Activated B cell treated with CpG ODN at 0.5 μM for 24 hours (primary cell): Measurements from ENCODE around the gene CFAP65. TPM values are rescaled to one million over a fixed set of nuclear protein-coding genes. Genes with fewer than 3 reads are reported as not detected.

ENCODE experiments used
- ATAC-seq: fragments of 200-7000 bp; cut with Tn5 transposase; one replicate; pipeline ENCODE4 v1.10.0; 2021; ENCODE audit warnings: low read depth, mild to moderate bottlenecking, moderate library complexity
- CTCF ChIA-PET: fragments of 350-600 bp; sonication (Branson Sonifier 250); formaldehyde crosslinking; loops from one replicate; lab custom pipeline; 2021; ENCODE audit warnings: antibody characterized with exemption; lab: Charles Lee
- POLR2A ChIA-PET: fragments of 350-600 bp; sonication (Branson Sonifier 250); formaldehyde crosslinking; loops from one replicate; lab custom pipeline; 2021; ENCODE audit warnings: antibody characterized with exemption; lab: Charles Lee
- DNase-seq: peaks from one replicate; pipeline ENCODE4 v3.0.0; 2022
- H3K27ac Mint-ChIP-seq: one replicate; pipeline ENCODE4 v1.8.0; 2020; ENCODE audit warnings: mixed read lengths
- H3K27me3 Mint-ChIP-seq: one replicate; pipeline ENCODE4 v1.8.0; 2021; ENCODE audit warnings: mixed read lengths
- H3K36me3 Mint-ChIP-seq: one replicate; pipeline ENCODE4 v1.8.0; 2021; ENCODE audit warnings: low read depth, mixed read lengths
- H3K4me1 Mint-ChIP-seq: one replicate; pipeline ENCODE4 v1.8.0; 2021; ENCODE audit warnings: mixed read lengths
- H3K4me3 Mint-ChIP-seq: one replicate; pipeline ENCODE4 v1.8.0; 2020; ENCODE audit warnings: mild to moderate bottlenecking, mixed read lengths
- H3K9me3 Mint-ChIP-seq: one replicate; pipeline ENCODE4 v1.8.0; 2020; ENCODE audit warnings: mixed read lengths
- intact Hi-C: fragments of 100-400 bp; cut with micrococcal nuclease; formaldehyde crosslinking; loops from one replicate; pipeline ENCODE4 v1.15.1; 2024
- total RNA-seq: library from RNA; stranded (reverse); gene quantifications from 2 replicates; pipeline ENCODE4 v1.2.3, GENCODE V29; 2022
- TF ChIP-seq, protein P1 (sequence below): fragments of 200-600 bp; IDR thresholded peaks from one replicate; pipeline ENCODE4 v1.8.0; 2022; ENCODE audit warnings: antibody characterized with exemption, mild to moderate bottlenecking

Gene CFAP65
- total RNA-seq, 1 donor from 2014 or later: not detected

DNA sequence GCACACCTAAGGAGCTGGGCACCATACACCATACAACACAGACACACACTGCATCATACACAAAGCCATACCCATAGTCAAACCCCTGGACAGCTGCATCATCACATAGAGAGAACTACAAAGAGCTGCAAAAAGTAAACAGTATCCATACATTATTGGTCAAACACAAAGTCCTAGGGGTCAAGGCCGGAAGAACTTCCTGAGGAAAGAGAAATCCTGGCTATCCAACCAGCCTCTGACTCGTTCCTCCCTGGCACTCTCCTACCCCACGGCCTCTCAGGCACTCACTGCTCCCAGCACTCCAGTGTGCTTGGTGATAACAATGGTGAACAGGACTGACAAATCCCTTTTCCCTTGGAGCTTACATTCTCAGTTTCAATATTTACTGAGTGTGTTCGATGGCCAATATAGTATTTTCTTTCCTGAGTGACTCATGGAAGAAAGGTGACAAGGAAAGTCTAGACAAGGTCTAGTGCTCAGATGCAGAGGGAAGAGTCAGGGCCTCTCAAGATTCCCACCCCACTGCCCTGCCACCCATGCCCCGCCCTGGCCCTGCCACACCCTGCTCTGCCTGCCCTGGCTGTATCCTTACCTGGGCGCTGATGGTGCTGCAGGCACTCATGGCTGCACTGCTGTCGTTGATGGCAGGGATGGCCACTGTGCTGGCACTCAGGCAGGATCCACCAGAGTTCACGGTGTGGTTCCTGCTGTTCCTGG lies 3.4 kb downstream of the CFAP65 start:
- peaks cover 56% of the 10 kb centered on the region for H3K27me3 Mint-ChIP-seq
- ATAC-seq: no peak
- H3K4me3 Mint-ChIP-seq: no peak overlapping the region
- TF ChIP-seq, protein P1, sequence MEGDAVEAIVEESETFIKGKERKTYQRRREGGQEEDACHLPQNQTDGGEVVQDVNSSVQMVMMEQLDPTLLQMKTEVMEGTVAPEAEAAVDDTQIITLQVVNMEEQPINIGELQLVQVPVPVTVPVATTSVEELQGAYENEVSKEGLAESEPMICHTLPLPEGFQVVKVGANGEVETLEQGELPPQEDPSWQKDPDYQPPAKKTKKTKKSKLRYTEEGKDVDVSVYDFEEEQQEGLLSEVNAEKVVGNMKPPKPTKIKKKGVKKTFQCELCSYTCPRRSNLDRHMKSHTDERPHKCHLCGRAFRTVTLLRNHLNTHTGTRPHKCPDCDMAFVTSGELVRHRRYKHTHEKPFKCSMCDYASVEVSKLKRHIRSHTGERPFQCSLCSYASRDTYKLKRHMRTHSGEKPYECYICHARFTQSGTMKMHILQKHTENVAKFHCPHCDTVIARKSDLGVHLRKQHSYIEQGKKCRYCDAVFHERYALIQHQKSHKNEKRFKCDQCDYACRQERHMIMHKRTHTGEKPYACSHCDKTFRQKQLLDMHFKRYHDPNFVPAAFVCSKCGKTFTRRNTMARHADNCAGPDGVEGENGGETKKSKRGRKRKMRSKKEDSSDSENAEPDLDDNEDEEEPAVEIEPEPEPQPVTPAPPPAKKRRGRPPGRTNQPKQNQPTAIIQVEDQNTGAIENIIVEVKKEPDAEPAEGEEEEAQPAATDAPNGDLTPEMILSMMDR: no peak
- no peaks in the 10 kb centered on the region for H3K36me3 Mint-ChIP-seq
- H3K27ac Mint-ChIP-seq: no peak overlapping the region
- ChIA-PET CTCF (interaction anchor here (1.2 kb wide), 1 partner anchor 8 kb away, joined by 3 read pairs; no protein-coding TSS in a partner anchor), POLR2A (no interaction called here)
- H3K4me1 Mint-ChIP-seq: peaks cover 7% of the 10 kb centered on the region
- no peak for DNase-seq
- intact Hi-C loops: no loop called here
- H3K9me3 Mint-ChIP-seq: no peaks in the 10 kb centered on the region

DNA sequence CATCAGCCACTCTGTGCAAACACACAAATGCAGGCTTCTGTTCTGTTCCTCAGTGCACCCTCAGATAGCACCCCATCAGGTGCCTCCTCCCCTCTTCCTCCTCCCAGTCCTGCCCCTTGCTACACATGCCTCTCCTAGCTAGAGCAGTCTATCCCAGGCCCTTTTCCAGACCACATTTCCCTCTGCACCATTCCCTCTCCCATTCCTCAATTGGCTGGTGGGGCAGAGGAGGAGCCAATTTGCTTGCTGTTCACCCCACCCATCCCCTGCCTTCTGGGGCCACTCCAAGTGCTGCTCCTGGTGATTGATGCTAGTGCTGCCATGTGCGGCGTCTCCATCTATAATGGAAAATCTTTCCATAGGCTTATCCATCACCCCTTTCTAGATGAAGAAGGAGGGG lies 5.4 kb downstream of the CFAP65 start:
- POLR2A ChIA-PET: no interaction called here
- no peak overlapping the region for H3K4me3 Mint-ChIP-seq
- no peaks in the 10 kb centered on the region for H3K9me3 Mint-ChIP-seq
- peaks cover 54% of the 10 kb centered on the region for H3K27me3 Mint-ChIP-seq
- CTCF ChIA-PET: no interaction called here
- H3K4me1 Mint-ChIP-seq: no peaks in the 10 kb centered on the region
- no peaks in the 10 kb centered on the region for H3K36me3 Mint-ChIP-seq
- intact Hi-C loops: no loop called here
- DNase-seq (no peak), ATAC-seq (no peak)
- TF ChIP-seq, protein P1: no peak
- no peak overlapping the region for H3K27ac Mint-ChIP-seq

DNA sequence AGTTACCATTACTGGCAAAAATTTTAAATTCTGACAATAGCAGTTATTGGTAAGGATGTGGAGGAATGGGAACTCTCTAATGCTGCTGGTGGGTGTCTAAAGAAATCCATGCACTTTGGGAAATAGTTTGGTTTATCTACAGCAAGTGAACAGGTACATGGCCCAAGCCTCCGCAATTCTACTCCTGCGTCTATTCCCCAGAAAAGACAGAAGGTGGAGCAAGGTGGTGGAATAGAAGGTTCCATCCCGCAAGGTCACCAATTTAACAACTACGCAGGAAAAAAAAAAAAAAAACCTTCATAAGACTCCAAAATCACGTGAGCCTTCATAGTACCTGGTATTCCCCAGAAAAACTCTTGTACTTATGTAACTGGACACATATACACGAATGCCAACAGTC lies 6.5 kb downstream of the CFAP65 start:
- no peaks in the 10 kb centered on the region for H3K4me1 Mint-ChIP-seq
- H3K27ac Mint-ChIP-seq: no peak overlapping the region
- intact Hi-C loops: no loop called here
- H3K9me3 Mint-ChIP-seq: no peaks in the 10 kb centered on the region
- peaks cover 51% of the 10 kb centered on the region for H3K27me3 Mint-ChIP-seq
- no peaks in the 10 kb centered on the region for H3K36me3 Mint-ChIP-seq
- DNase-seq (no peak), ATAC-seq (no peak)
- TF ChIP-seq, protein P1: no peak
- ChIA-PET POLR2A (no interaction called here), CTCF (no interaction called here)
- no peak overlapping the region for H3K4me3 Mint-ChIP-seq

DNA sequence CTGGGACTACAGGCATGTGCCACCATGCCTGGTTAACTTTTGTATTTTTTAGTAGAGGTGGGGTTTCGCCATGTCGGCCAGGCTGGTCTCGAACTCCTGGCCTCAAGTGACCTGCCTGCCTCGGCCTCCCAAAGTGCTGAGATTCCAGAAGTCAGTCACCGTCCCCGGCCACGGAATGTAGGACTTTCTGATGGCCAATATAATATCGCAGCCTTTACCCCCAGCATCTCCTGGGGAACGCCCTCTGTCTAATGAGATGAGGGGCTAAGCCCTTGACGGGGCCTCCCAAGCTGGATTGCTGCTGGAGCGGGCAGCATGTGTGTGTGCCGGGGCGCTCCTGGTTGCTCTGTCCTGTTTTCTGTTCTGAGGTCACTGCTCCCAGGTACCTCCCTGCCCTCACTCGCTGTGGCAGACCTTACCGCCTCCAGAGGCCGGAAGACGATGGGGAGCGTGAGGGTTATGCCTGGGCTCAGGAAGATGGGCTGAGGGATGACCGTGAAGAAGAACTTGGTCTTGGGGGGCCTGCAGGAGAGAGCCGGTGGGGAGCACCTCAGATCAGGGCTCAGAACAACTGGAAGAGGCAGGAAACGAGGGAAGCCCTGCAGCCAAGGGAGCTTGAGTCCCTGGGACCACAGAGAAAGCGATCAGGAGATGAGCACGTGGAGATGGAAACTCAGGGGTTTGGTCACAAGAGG lies 9.1 kb downstream of the CFAP65 start:
- Mint-ChIP-seq H3K27ac (no peak overlapping the region), H3K4me1 (no peaks in the 10 kb centered on the region), H3K36me3 (no peaks in the 10 kb centered on the region), H3K27me3 (peaks cover 43% of the 10 kb centered on the region), H3K9me3 (no peaks in the 10 kb centered on the region), H3K4me3 (no peak overlapping the region)
- TF ChIP-seq, protein P1: no peak
- POLR2A ChIA-PET: no interaction called here
- intact Hi-C loops: no loop called here
- DNase-seq: no peak
- no peak for ATAC-seq
- CTCF ChIA-PET: interaction anchor here (3.6 kb wide), 1 partner anchor 122 kb away, joined by 40 read pairs; no protein-coding TSS in a partner anchor

DNA sequence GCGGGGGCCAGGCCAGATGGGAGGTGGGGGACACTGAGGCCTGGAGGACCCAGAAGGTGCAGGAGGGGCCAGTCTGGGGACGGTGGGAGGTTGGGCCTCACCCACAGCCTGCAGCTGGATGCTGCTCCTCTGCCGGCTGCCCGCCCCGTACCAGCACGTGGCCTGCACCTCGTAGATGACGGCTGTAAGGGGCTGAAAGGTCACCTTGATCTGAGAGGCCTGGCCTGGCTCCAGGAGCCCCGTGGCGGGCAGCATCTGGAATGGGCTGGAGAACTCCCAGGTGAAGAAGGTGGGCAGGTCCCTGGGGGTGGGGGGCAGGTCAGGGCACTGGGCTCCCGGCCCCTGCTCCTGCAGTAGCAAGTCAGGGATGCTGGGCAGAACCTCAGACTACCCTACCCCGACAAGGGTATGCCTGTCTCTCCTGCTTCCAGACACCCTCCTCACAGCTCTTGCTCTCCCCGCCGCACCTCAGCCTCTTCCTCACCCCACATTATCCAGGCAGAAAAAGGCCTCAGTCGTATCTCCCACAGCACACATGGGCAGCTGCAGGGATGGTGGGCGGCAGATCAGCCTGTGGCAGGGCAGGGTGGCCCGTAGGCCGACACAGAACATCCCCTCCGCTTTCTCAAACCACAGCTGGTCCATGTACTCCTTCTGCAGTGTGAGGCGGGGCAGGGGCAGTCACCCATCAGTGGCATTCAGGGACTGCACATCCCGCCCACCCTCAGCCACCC lies 10.1 kb downstream of the CFAP65 start:
- H3K27ac Mint-ChIP-seq: no peak overlapping the region
- CTCF ChIA-PET: interaction anchor here (1.2 to 3.6 kb wide), 4 partner anchors 7 to 499 kb away, joined by 3 to 40 read pairs (median 4); no protein-coding TSS in a partner anchor
- H3K27me3 Mint-ChIP-seq: peaks cover 40% of the 10 kb centered on the region

More for the DNA sequence above, 10.1 kb downstream of the CFAP65 start:
- TF ChIP-seq, protein P1: no peak
- intact Hi-C loops: no loop called here
- Mint-ChIP-seq H3K4me3 (no peak overlapping the region), H3K36me3 (no peaks in the 10 kb centered on the region), H3K9me3 (no peaks in the 10 kb centered on the region), H3K4me1 (no peaks in the 10 kb centered on the region)
- POLR2A ChIA-PET: no interaction called here
- ATAC-seq (no peak), DNase-seq (no peak)
